Prostate gland (tissue), 1 donor: ENCODE data around the gene COL13A1.

ENCODE experiments used
- POLR2A ChIP-seq: fragments of 450-650 bp; IDR thresholded peaks from one replicate; pipeline ENCODE4 v1.6.1; 2016; ENCODE audit warnings: antibody characterized with exemption, mild to moderate bottlenecking
- POLR2AphosphoS5 ChIP-seq: sonication (generic); formaldehyde crosslinking; IDR thresholded peaks from one replicate; pipeline ENCODE4 v1.6.1; 2017; ENCODE audit warnings: antibody characterized with exemption

DNA sequence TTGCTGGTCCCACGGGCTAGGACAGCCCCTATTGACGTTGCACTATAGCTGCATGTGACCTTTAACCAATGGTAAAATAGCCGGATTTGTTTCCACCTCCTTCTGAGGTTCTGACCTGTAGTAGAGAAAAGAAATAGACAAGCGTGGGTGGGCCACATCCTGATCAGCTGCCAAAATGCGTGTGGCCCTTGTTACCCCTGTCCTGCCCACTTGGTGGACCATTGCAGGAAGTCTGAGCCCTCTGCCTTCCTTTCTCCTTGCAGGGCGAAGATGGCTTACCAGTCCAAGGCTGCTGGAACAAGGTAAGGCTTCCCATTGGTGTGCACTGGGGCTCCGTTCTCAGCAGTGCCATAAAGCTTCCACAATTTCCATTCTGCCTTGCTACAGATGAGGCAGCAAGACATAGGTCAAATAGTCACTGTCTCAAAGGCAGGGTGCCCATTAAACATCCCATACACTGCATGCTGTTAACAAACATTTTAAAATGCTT, 155.1 kb downstream of the COL13A1 start:
- TF ChIP-seq POLR2AphosphoS5 (no peak), POLR2A (no peak)
